HEK293 (cell line): Measurements from ENCODE around the gene PKP4.

ENCODE experiments used
- EGR2 ChIP-seq: fragments of 450-650 bp; formaldehyde crosslinking; IDR thresholded peaks from 2 replicates; pipeline ENCODE4 v1.5.1; 2016; ENCODE audit warnings: low read depth, missing biosample characterization, missing genetic modification characterization
- SP2 ChIP-seq: fragments of 450-650 bp; formaldehyde crosslinking; IDR thresholded peaks from 2 replicates; pipeline ENCODE4 v1.5.1; 2016; ENCODE audit warnings: missing biosample characterization, missing genetic modification characterization
- YY1 ChIP-seq: fragments of 450-650 bp; formaldehyde crosslinking; IDR thresholded peaks from 2 replicates; pipeline ENCODE4 v1.5.1; 2018; ENCODE audit warnings: missing biosample characterization, missing genetic modification characterization
- ZBTB49 ChIP-seq: fragments of 450-650 bp; formaldehyde crosslinking; IDR thresholded peaks from 2 replicates; pipeline ENCODE4 v1.5.1; 2016; ENCODE audit warnings: missing biosample characterization, missing genetic modification characterization, low read depth
- ZBTB8A ChIP-seq: fragments of 450-650 bp; formaldehyde crosslinking; IDR thresholded peaks from 2 replicates; pipeline ENCODE4 v1.5.1; 2016; ENCODE audit warnings: missing biosample characterization, missing genetic modification characterization
- ZFHX2 ChIP-seq: fragments of 450-650 bp; formaldehyde crosslinking; conservative IDR thresholded peaks from 2 replicates; pipeline ENCODE4 v1.5.1; 2016; ENCODE audit warnings: missing biosample characterization, missing genetic modification characterization
- ZNF274 ChIP-seq, 2 experiments: fragments of 200-500 bp in 1 of 2; fragments of 450-650 bp in 1 of 2; sonication (Bioruptor generic) in 1 of 2; formaldehyde crosslinking in 1 of 2; IDR thresholded peaks; 2 replicates each; pipeline versions ENCODE4 v1.5.1 to v1.6.1; 2014 to 2016; ENCODE audit warnings: borderline replicate concordance in 1 of 2, inconsistent platforms in 1 of 2, low read length in 1 of 2, missing biosample characterization in 1 of 2, missing genetic modification characterization in 1 of 2
- ZNF37A ChIP-seq: fragments of 450-650 bp; IDR thresholded peaks from 2 replicates; pipeline ENCODE4 v1.5.1; 2018; ENCODE audit warnings: missing biosample characterization, missing genetic modification characterization
- ZNF530 ChIP-seq: fragments of 450-650 bp; formaldehyde crosslinking; IDR thresholded peaks from 2 replicates; pipeline ENCODE4 v1.5.1; 2016; ENCODE audit warnings: low read depth, missing biosample characterization, missing genetic modification characterization
- ZNF560 ChIP-seq: fragments of 450-650 bp; formaldehyde crosslinking; IDR thresholded peaks from 2 replicates; pipeline ENCODE4 v1.5.1; 2017; ENCODE audit warnings: missing biosample characterization, missing genetic modification characterization, borderline replicate concordance
- TF ChIP-seq, protein P1 (sequence below): fragments of 450-650 bp; formaldehyde crosslinking; IDR thresholded peaks from 2 replicates; pipeline ENCODE4 v1.5.1; 2016; ENCODE audit warnings: missing biosample characterization, missing genetic modification characterization
- TF ChIP-seq, protein P2 (sequence below): sonication (generic); formaldehyde crosslinking; IDR thresholded peaks from 2 replicates; pipeline ENCODE4 v1.8.1; 2022; ENCODE audit warnings: mild to moderate bottlenecking, moderate library complexity, missing genetic modification reagents
- TF ChIP-seq, protein P3 (sequence below): fragments of 450-650 bp; formaldehyde crosslinking; IDR thresholded peaks from 2 replicates; pipeline ENCODE4 v1.5.1; 2017; ENCODE audit warnings: missing biosample characterization, missing genetic modification characterization

DNA sequence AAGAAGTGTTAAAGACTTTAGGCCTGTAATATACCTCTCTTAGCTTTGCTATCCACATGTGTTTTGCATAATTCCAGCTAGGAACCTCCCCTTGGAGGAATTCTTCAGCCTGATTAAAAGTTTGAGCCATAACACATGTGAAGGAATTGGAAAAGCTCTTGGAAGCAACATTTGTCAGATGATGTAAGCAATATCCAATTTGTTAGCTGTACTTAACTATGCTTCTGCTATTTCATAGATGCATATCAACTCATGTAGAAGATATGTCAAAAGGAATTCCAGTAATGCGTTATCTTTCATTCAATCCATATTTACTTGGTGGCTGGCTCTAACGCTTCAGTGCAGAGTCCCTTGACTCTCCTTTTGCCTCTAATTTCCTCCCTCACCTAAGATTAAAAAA is 46.2 kb downstream of the PKP4 start:
- TF ChIP-seq, protein P1, sequence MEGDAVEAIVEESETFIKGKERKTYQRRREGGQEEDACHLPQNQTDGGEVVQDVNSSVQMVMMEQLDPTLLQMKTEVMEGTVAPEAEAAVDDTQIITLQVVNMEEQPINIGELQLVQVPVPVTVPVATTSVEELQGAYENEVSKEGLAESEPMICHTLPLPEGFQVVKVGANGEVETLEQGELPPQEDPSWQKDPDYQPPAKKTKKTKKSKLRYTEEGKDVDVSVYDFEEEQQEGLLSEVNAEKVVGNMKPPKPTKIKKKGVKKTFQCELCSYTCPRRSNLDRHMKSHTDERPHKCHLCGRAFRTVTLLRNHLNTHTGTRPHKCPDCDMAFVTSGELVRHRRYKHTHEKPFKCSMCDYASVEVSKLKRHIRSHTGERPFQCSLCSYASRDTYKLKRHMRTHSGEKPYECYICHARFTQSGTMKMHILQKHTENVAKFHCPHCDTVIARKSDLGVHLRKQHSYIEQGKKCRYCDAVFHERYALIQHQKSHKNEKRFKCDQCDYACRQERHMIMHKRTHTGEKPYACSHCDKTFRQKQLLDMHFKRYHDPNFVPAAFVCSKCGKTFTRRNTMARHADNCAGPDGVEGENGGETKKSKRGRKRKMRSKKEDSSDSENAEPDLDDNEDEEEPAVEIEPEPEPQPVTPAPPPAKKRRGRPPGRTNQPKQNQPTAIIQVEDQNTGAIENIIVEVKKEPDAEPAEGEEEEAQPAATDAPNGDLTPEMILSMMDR (tag by site-specific recombination) = no peak
- TF ChIP-seq YY1 (tag by site-specific recombination) (no peak), ZNF560 (tag by site-specific recombination) (no peak), EGR2 (tag by site-specific recombination) (no peak), SP2 (tag by site-specific recombination) (no peak), ZNF37A (no peak), ZFHX2 (tag by site-specific recombination) (no peak), ZBTB8A (tag by site-specific recombination) (no peak), ZNF530 (tag by site-specific recombination) (no peak), ZNF274 (IDR thresholded peaks at IDR 0.05; ENCODE audit: low read length) (no peak), ZNF274 (tag by site-specific recombination; IDR thresholded peaks at IDR 0.05; ENCODE audit: borderline replicate concordance) (no peak), ZBTB49 (tag by site-specific recombination) (no peak)
- TF ChIP-seq, protein P2, sequence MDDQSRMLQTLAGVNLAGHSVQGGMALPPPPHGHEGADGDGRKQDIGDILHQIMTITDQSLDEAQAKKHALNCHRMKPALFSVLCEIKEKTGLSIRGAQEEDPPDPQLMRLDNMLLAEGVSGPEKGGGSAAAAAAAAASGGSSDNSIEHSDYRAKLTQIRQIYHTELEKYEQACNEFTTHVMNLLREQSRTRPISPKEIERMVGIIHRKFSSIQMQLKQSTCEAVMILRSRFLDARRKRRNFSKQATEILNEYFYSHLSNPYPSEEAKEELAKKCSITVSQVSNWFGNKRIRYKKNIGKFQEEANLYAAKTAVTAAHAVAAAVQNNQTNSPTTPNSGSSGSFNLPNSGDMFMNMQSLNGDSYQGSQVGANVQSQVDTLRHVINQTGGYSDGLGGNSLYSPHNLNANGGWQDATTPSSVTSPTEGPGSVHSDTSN (CRISPR knock-in tag) = no peak
- TF ChIP-seq, protein P3, sequence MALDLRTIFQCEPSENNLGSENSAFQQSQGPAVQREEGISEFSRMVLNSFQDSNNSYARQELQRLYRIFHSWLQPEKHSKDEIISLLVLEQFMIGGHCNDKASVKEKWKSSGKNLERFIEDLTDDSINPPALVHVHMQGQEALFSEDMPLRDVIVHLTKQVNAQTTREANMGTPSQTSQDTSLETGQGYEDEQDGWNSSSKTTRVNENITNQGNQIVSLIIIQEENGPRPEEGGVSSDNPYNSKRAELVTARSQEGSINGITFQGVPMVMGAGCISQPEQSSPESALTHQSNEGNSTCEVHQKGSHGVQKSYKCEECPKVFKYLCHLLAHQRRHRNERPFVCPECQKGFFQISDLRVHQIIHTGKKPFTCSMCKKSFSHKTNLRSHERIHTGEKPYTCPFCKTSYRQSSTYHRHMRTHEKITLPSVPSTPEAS = no peak
